Germinal center (tissue), 1 donor: Measurements from ENCODE around the gene TMEM89.

Experiments
- DNase-seq: peaks from one replicate; pipeline ENCODE4 v3.0.0; 2012; ENCODE audit warnings: mixed read lengths, low spot score

TMEM89 gene

GRCh38 chr3:48587686-48588085 is 33.9 kb downstream of the TMEM89 start:
- no peak for DNase-seq

GRCh38 chr3:48585411-48585810 is 36.2 kb downstream of the TMEM89 start:
- DNase-seq, result no peak

GRCh38 chr3:48584836-48585235 is 36.7 kb downstream of the TMEM89 start:
- DNase-seq, result no peak

- DNase-seq, result no peak
These were observed 39.7 kb downstream of the TMEM89 start for GRCh38 chr3:48581621-48582481.

- DNase-seq, result no peak
These were observed 44.9 kb downstream of the TMEM89 start for GRCh38 chr3:48576647-48577046.

- DNase-seq, result no peak
These were observed 46.2 kb downstream of the TMEM89 start for GRCh38 chr3:48575366-48575765.

- no peak for DNase-seq
These were observed 47.5 kb downstream of the TMEM89 start for GRCh38 chr3:48573973-48574585.

- DNase-seq, result no peak
These were observed 49.1 kb downstream of the TMEM89 start for GRCh38 chr3:48572517-48572916.

- DNase-seq, result no peak
These were observed 49.6 kb downstream of the TMEM89 start for GRCh38 chr3:48571938-48572337.
